ENCODE measurements around the gene PRKD2.
A peak's percentile ranks its signal among the peaks of the same experiment; 100 is the strongest.

PRKD2 gene

DNA sequence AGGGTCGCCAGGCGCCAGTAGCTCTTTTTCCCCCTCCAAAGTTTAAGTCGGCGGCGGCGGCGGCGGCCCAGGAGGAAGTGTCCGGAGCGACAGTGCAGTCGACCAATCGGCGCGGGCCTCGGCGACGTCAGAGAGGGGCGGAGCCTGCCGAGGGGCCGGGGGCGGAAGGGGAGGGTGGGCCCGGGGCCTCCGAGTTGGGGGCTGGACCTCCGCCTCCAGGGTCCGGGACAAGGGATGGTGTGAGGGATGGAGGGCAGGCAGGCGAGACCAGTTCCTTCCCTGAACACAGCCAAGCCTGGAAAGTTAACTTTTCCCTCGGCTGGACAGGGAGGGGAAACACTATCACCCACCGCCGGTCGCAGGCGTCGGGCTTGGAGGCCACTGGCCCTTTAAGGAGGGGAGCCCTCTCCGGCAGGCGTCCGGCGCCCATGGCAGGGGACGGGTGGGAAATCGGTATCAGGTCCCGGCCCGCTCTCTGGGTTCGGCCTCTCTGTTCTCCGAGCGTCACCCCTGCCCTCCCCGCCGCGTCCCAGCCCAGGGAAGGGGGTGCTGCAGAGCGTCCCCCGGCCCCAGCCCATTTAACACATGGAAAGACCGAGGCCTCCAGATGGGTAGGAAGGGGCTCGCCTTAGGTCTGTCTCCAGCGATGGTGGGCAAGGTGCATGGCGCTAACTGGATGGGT lies at the start of gene PRKD2:
TSS of gene PRKD2 (minus strand) at position 81 of the 682 bp plus-strand sequence. CDS start 744 bp downstream, outside the sequence.
- peak; percentile 65 for DNase-seq (ENCODE audit: low read depth)

DNA sequence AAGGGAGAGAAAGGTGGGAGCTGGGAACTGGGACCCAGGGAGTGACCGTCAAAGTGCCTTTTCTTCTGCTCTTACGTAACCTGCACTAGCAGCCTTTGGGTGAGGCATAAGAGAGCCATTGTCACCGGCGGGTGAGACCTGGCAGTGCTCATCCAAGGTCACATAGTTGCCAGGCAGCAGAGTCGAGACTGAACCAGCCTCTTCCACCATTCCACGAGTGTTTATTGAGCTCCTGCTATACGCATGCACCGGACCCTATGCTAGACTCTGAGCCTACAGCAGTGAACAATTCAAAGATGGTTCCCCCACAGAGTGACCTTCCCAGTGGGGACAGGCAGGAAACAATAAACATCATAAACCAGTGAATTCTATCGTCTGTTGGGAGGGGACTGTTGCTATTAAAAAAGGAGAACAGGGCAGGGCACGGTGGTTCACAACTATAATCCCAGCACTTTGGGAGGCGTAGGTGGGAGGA lies 47.9 kb upstream of the PRKD2 start:
- DNase-seq (ENCODE audit: low read depth): no peak

DNA sequence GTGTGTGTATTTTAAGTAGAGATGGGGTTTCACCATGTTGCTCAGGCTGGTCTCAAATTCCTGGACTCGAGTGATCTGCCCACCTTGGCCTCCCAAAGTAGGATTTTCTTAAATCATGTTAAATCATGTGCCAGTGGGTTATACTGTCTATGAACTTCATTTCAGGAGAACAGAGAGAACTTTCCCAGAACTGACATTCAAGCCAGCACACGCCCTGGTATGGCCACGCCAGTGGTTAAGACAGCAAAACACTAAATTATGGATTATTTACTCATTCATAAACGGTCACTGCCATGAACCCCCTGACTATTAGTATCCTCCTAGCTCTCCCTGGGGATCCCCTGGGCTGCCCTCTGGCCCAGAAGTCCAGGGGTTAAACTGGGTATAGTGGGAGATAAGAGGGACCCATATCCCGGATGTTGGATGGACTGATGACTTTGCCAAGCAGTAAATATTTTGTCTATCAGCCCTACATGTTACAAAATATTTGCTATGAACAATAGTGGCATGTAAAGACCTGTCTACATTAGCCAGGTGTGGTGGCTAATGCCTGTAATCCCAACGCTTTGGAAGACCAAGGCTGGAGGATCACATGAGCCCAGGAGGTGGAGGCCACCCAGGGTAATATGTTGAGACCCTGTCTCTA lies 45.5 kb upstream of the PRKD2 start:
- no peak for DNase-seq (ENCODE audit: low read depth)

DNA sequence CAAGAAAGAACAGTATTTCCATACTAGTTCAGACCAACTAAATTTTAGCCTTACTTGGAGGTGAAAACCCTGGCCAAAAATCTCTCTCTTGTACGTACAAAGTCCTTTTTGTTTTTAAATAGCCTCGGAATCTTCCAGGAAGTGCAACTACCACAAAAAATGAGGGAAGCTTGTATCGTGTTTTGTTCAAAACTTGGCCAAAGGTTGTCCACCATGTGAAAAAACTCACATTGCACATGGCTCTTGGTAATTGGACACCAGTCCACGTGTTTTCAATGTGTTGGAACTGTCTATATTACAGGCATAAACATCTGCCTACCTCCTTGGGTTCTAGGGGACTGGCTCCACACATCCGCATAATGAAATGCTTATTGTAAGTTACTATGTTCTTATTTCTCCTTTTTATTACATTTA lies 44.5 kb upstream of the PRKD2 start:
- no peak for DNase-seq (ENCODE audit: low read depth)

GRCh38 chr19:46760897-46761296 lies 44.0 kb upstream of the PRKD2 start:
- peak; percentile 55 for DNase-seq (ENCODE audit: low read depth)

DNA sequence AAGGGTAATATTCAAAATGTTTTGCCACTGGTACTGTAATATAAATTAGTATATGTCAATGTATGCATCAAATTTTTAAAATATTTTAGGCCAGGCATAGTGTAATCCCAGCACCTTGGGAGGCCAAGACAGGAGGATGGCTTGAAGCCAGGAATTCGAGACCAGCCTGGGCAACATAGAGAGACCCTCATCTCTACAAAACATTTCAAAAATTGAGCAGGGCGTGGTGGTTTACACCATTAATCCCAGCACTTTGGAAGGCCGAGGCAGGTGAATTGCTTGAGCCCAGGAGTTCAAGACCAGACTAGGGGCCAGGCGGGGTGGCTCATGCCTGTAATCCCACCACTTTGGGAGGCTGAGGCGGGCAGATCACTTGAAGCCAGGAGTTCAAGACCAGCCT lies 43.4 kb upstream of the PRKD2 start:
- no peak for DNase-seq (ENCODE audit: low read depth)

DNA sequence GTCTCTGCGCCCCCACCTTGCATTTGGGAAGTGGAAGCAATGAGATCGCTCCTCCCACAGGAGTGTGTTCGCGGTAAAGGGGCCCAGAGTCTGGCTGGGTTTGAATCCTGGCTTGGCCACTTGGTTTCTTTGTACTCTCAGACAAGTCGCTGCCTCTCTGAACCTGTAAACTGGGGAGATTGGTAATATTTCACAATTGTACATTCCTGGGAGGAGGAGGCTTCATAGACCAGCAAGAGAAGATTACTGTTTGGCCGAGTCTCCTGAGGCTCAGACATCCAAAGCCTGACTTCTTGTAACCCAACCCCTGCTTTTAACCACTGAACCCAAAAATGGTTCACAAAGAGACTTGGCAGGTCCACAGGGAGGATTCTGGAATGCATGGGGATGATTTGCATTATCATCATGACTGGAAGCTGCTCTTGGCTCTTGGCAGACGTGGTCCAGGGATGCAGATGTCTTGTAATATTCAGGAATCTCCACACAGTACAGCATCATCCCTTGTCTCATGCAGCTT lies 43.0 kb upstream of the PRKD2 start:
- peak; percentile 95 for DNase-seq (ENCODE audit: low read depth)

DNA sequence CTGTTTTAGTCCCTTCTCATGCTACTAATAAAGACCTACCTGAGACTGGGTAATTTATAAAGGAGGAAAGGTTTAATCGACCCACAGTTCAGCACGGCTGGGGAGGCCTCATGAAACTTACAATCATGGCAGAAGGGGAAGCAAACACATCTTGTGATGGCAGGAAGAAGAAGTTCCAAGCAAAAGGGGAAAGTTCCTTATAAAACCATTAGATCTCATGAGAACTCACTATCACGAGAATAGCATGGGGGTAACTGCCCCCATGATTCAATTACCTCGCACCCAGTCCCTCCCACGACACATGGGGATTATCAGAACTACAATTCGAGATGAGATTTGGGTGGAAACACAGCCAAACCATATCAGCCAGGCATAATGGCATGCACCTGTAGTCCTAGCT lies 42.3 kb upstream of the PRKD2 start:
- no peak for DNase-seq (ENCODE audit: low read depth)

DNA sequence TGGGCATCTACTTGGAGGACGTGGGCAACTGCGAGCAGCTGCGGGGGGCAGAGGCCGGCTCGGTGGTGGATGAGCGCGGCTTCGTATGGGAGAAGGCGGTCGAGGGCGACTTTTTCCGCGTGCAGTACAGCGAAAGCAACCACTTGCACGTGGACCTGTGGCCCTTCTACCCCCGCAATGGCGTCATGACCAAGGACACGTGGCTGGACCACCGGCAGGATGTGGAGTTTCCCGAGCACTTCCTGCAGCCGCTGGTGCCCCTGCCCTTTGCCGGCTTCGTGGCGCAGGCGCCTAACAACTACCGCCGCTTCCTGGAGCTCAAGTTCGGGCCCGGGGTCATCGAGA lies 39.6 kb upstream of the PRKD2 start:
- DNase-seq (ENCODE audit: low read depth): no peak

- no peak for DNase-seq (ENCODE audit: low read depth)
Observed at GRCh38 chr19:46755853-46756543, 39.1 kb upstream of the PRKD2 start.

GRCh38 chr19:46755077-46755852 lies 38.4 kb upstream of the PRKD2 start:
- DNase-seq (ENCODE audit: low read depth): peak; percentile 60

DNA sequence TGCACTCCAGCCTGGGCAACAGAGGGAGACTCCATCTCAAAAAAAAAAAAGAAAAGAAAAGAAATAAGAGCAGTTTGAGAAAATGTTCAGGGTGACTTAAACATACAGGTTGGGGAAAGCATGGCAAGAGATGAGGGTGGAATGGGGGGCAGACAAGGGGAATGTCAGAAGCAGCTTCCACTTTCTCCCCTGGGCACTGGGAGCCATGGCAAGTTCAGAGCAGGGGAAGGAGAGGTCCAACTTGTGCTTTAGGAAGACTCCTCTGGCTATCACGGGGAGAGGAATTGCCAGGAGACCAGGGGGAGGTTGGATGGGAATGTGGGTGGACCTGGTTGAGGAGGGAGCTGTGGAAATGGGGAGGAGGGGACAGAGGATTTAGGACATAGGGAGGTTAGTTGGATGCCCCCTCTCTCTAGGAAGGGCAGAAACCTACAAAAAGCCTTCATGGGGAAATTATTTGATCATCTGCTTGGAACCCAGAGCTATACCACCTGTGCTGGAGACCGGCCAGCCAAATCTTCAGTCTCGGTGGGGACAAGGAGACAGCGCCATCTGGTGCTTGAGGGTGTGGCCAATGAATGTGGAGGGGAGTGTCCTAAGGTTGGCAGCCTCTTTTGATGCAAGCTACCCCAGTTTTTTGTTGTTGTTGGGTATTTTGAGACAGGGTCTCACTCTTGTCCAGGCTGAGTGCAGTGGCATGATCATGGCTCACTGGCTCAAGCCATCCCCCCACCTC lies 36.7 kb upstream of the PRKD2 start:
- no peak for DNase-seq (ENCODE audit: low read depth)

- peak; percentile 58 for DNase-seq (ENCODE audit: low read depth)
Observed at GRCh38 chr19:46748325-46749109, 31.6 kb upstream of the PRKD2 start.

- DNase-seq (ENCODE audit: low read depth): no peak
Observed at GRCh38 chr19:46746281-46747057, 29.6 kb upstream of the PRKD2 start, which contains the start of gene STRN4. TSS of gene STRN4 (minus strand) at chr19:46746450. CDS start at chr19:46746430, 20 bp downstream.

DNA sequence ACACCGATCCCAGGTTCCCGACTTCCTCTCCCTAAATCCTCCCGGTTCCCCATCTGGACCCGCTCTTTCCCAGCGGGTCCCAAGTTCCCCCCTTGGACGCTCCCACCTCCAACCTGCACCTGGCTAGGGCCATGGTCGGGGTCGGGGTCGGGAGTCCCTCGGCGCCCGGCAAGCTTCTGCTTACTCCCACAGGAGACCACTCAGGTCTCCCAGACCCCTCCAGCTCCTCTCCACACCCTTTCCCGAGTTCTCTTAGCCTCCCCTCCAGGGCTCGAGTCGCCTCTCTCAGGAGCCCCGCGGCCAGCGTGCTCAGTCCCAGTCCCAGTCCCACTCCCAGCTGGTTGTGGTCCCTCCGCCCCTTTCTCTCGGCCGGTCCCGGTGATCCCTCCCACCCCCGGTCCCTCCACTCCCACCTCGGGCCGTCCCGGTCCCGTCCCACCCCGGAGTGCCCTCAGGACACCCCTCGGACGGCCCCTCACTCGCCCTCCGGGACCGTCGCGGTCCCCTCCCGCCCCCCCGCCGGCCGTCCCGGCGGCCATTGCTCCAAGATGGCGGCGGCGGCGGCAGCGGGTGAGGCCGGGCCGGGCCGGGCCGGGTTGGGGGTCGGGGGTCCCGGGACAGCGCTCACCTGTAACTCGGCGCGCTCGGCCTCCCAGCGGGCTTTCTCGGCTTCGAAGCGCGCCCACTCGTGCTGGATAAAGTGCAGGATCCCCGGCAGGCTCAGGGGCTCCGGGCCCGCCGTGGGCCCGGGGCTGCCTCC lies 28.8 kb upstream of the PRKD2 start, which contains the start of gene FKRP:
TSS of gene FKRP (plus strand) at position 537 of the 760 bp plus-strand sequence. CDS start 9,394 bp downstream, outside the sequence.
- DNase-seq (ENCODE audit: low read depth): no peak

DNA sequence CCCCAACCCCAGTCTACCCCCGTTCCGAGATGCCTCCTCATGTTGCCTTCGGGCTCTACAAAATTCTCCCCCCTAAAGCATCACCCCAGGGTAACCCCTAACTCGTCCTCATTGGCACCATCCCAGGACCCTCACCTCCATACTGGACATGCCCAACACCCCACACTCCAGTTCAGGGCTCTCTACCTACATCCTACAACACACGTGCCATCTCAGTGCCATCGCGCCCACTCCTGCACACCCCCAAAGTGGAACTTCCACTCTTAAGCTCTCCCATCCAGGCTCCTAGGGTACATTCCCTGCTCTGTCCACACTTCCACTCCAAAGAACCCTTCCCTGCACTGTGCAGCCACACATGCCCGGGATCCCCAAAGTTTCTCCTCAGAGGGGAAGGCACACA lies 28.1 kb upstream of the PRKD2 start:
- no peak for DNase-seq (ENCODE audit: low read depth)

GRCh38 chr19:46744005-46744691 lies 27.2 kb upstream of the PRKD2 start:
- no peak for DNase-seq (ENCODE audit: low read depth)

DNA sequence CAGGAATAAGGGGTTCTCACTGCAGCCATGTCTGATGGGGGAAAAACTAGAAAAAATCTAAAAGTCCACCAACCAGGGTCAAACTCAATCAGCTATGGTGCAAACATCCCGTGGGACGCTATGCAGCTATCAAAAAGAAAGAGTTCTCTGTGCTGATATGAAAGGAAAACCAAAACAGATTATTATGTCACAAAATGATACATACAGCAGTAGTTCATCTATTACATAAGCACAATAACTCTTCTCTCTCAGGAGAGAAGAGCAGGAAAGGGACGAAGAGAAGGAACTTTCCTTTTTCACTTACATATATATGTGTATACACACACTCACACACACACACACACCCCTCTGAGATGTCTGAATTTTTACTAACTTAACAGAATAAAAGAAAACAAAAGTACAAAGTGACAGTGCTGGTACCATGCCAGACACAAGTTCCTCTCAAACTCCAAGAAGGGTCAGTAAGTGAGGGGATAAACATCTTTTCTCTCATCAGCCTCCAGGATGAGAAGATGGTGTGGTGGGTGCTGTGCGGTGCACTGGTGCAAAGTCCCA lies 26.1 kb upstream of the PRKD2 start:
- DNase-seq (ENCODE audit: low read depth): no peak
